Measurements from ENCODE around the gene THAP11. TPM values are rescaled to one million over a fixed set of nuclear protein-coding genes. Genes with fewer than 3 reads are reported as not detected.

Gene THAP11
- total RNA-seq, 2 experiments from 2014 or later, result 40.6 to 40.7 TPM

DNA sequence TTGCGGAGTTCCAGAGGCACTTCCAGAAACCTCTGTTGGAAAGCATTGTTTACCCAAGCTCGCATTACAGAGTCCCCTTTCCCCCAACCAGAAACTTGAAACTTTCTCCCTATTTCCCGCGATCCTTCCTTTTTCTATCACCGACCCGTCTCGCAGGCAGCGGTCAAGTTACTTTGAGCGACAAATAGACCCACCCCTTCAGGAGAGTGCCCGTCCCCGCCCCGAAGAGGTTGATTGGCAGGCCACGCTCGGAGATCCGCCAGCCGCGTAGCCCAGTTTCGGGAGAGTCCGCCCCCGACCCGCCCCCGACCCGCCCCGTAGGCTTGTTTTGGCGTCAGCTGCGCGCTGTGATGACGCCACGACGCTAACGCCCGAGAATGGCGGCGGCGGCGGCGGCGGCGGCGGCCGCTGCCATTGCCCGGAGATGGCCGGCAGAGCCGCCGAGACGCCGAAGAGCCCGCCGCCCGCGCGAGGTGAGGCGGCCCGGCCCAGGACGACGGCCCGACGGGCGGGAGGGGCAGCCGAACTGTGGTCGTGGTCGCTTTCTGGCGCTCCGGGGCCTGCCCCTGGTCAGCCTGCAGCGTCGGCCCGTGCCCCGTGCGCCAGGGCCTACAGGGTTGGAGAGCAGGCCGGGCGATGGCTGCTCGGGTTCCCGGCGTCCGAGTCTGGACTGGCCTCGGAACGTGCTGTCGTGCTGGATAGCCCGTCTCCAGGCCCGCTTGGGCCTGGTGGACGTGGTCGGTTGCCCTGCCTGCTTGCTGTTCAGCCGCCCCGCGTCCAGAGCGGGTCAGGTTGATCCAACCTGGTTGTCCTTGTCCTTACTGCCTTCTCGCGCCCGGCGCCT lies 51.0 kb downstream of the THAP11 start, which contains the start of gene PSKH1:
Gene PSKH1, plus strand, starts transcription at position 356 of the 844 bp plus-strand sequence. CDS start 15,496 bp downstream, outside the sequence.
- POLR2A ChIA-PET, result interaction anchor here (0.5 to 2.1 kb wide), 12 partner anchors 9 to 112 kb away, joined by 3 to 8 read pairs (median 4); partner anchors contain the start of genes CTRL, EDC4, NRN1L and PSMB10
- TF ChIP-seq, protein P1, sequence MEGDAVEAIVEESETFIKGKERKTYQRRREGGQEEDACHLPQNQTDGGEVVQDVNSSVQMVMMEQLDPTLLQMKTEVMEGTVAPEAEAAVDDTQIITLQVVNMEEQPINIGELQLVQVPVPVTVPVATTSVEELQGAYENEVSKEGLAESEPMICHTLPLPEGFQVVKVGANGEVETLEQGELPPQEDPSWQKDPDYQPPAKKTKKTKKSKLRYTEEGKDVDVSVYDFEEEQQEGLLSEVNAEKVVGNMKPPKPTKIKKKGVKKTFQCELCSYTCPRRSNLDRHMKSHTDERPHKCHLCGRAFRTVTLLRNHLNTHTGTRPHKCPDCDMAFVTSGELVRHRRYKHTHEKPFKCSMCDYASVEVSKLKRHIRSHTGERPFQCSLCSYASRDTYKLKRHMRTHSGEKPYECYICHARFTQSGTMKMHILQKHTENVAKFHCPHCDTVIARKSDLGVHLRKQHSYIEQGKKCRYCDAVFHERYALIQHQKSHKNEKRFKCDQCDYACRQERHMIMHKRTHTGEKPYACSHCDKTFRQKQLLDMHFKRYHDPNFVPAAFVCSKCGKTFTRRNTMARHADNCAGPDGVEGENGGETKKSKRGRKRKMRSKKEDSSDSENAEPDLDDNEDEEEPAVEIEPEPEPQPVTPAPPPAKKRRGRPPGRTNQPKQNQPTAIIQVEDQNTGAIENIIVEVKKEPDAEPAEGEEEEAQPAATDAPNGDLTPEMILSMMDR (IDR thresholded peaks at IDR 0.05), result no peak
- peak within 1 kb of the TSS; percentile 95 for H3K27ac Mint-ChIP-seq
- H3K9me3 Mint-ChIP-seq, result no peaks in the 10 kb centered on the region
- H3K36me3 Mint-ChIP-seq (ENCODE audit: low read depth), result no peaks in the 10 kb centered on the region
- CTCF ChIA-PET, result interaction anchor here (0.6 to 4.9 kb wide), 11 partner anchors 9 to 372 kb away, joined by 3 to 30 read pairs (median 5); partner anchors contain the start of genes CTRL, NRN1L and PSMB10
- H3K27me3 Mint-ChIP-seq, result no peaks in the 10 kb centered on the region
- DNase-seq, result peak; percentile 97
- H3K4me3 Mint-ChIP-seq, result peak within 1 kb of the TSS; percentile 97
- peaks cover 26% of the 10 kb centered on the region for H3K4me1 Mint-ChIP-seq (ENCODE audit: low read depth)
- intact Hi-C loops (cut with micrococcal nuclease), result no loop called here
- peak; percentile 100 for ATAC-seq

Other genes starting within 250 kb of the THAP11 start
- 100 to 1,000 TPM; 151 to 155 TPM for gene CARMIL2, start 197.2 kb upstream of the THAP11 start, total RNA-seq
- 10 to 100 TPM; 50.8 to 53.7 TPM for gene ACD, start 182.1 kb upstream of the THAP11 start, total RNA-seq
- gene PARD6A, start 181.4 kb upstream of the THAP11 start, total RNA-seq, result 1 to 10 TPM; 6.3 to 7.2 TPM
- gene ENKD1, start 175.6 kb upstream of the THAP11 start, total RNA-seq, result 1 to 10 TPM; 8.4 to 8.9 TPM
- 1 to 10 TPM; 2.8 to 4.7 TPM for gene C16orf86, start 175.5 kb upstream of the THAP11 start, total RNA-seq
- gene GFOD2, start 123.0 kb upstream of the THAP11 start, total RNA-seq, result 10 to 100 TPM; 11.6 to 14.1 TPM
- 10 to 100 TPM; 15.9 to 18.9 TPM for gene RANBP10, start 35.8 kb upstream of the THAP11 start, total RNA-seq
- gene TSNAXIP1, start 35.4 kb upstream of the THAP11 start, total RNA-seq, result under 1 TPM; 0.40 to 0.47 TPM
- gene NUTF2, start 4.6 kb downstream of the THAP11 start, total RNA-seq, result 100 to 1,000 TPM; 152 to 157 TPM
- gene CENPT, start 5.4 kb downstream of the THAP11 start, total RNA-seq, result 10 to 100 TPM; 40.4 to 42.2 TPM
- gene EDC4, start 30.7 kb downstream of the THAP11 start, total RNA-seq, result 10 to 100 TPM; 78.7 to 90.9 TPM
- gene NRN1L, start 42.6 kb downstream of the THAP11 start, total RNA-seq, result under 1 TPM in 1 of 2 experiments, not detected in 1; 0.83 TPM
- 1 to 10 TPM; 8.4 to 8.5 TPM for gene PSKH1, start 50.9 kb downstream of the THAP11 start, total RNA-seq
- gene CTRL, start 89.5 kb downstream of the THAP11 start, total RNA-seq, result 1 to 10 TPM; 3.8 to 3.9 TPM
- gene PSMB10, start 94.5 kb downstream of the THAP11 start, total RNA-seq, result 100 to 1,000 TPM; 205 to 206 TPM
- gene LCAT, start 101.8 kb downstream of the THAP11 start, total RNA-seq, result 10 to 100 TPM; 10.6 to 14.3 TPM
- gene SLC12A4, start 126.3 kb downstream of the THAP11 start, total RNA-seq, result 10 to 100 TPM; 32.5 to 38.0 TPM
- under 1 TPM; 0.16 to 0.25 TPM for gene DPEP3, start 138.2 kb downstream of the THAP11 start, total RNA-seq
- 1 to 10 TPM; 2.9 TPM for gene DPEP2, start 157.2 kb downstream of the THAP11 start, total RNA-seq
- gene DPEP2NB, start 173.6 kb downstream of the THAP11 start, total RNA-seq, result not detected
- gene DDX28, start 180.9 kb downstream of the THAP11 start, total RNA-seq, result 10 to 100 TPM; 16.6 to 17.3 TPM
- gene DUS2, start 181.0 kb downstream of the THAP11 start, total RNA-seq, result 10 to 100 TPM; 34.2 to 35.1 TPM
- 100 to 1,000 TPM; 102 to 104 TPM for gene NFATC3, start 243.1 kb downstream of the THAP11 start, total RNA-seq

All from activated CD8-positive, alpha-beta T cell treated with anti-CD3 and anti-CD28 coated beads for 36 hours (primary cell).